GM18508 (cell line): ENCODE data around the gene CLPX.
"Not testable (repeated sequence)": the region's sequence is repeated elsewhere in the genome, so short reads cannot be mapped to it uniquely, and the experiment has no call there.

Experiments used
- ATAC-seq: cut with Tn5 transposase; IDR thresholded peaks from one replicate; pipeline ENCODE4 v1.9.1; 2021; ENCODE audit warnings: moderate number of reproducible peaks; ENCODE audit not compliant: insufficient read depth, unreplicated experiment

The CLPX gene

DNA sequence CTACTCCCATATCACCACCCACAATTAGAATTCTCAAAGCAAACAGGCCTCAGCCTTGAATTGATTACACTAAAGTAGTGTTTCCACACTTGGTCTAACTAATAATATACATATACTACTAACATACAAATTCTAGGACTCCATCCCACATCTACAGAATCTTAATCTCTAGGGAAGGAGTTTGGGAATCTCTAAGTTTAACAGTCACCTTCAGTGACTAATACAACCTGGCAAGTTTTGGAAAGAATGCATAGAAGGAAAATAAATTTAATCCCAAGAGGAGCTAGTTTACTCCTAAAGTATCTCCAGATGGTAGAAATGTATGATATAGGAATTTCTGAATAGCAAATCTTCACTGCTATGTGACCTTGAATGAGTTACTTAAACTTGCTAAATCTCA, 9.1 kb downstream of the CLPX start:
- no peak for ATAC-seq

DNA sequence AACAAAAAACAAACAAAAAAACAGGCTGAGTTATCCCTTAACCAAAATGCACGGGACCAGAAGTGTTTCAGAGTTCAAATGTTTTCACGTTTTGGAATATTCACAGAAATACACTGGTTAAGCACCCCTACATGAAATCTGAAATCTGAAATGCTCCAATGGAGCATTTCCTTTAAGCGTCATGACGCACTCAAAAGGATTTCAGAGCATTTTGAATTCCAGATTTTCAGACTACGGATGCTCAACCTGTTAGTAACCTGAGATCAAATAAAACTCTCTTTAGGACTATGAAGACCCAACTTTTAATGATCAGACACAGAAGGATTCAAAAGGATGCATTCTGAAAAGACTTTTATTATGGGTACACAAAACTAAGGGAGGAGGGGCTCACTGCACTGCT, 9.6 kb downstream of the CLPX start:
- ATAC-seq = no peak

DNA sequence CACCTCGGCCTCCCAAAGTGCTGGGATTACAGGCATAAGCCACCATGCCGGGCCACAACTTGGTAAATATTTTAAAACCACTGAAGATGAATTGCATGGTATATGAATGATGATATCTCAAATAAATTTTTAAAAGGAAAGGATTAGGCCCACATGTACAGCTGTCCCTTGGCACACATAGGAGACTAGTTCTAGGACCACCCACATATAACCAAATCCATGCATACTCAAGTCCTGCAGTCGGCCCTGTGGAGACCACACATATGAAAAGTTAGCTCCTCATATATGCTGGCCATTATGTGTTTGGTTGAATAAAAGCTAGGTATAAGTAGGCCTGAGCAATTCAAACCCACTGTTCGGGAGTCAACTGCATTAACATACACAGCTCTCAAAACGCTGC, 10.6 kb downstream of the CLPX start:
- ATAC-seq = no peak

DNA sequence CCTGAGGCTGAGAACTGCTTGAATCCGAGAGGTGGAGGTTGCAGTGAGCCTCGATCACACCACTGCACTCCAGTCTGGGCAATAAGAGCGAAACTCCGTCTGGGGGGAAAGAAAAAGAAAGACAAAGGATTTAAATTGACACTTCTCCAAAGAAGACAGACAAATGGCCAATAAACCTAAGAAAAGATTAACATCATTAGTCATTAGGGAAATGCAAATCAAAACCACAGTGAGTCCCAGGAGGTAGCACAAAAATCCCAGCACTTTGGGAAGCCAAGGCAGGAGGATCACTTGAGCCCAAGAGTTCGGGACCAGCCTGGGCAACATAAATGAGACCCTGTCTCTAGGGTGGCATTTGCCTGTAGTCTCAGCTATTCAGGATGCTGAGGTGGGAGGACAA, 12.6 kb downstream of the CLPX start:
- ATAC-seq = no peak

DNA sequence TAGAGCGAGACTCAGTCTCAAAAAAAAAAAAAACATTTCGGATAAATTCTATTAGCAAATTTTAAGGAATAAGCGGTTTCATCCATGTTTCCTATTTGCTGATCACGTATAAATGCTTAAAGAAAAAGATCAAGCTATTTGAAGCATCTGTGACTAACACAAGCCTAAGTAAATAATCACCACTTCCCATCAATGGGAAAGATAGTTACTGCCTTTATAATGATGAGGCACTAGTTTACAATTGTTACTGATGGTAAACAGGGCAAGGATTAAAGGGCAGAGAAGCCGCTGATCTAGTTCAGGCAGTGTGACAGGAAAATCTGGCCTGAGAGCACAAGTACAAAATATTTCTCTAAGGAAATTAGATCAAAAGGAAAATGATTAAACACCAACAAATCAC, 13.7 kb downstream of the CLPX start:
- ATAC-seq = no peak

DNA sequence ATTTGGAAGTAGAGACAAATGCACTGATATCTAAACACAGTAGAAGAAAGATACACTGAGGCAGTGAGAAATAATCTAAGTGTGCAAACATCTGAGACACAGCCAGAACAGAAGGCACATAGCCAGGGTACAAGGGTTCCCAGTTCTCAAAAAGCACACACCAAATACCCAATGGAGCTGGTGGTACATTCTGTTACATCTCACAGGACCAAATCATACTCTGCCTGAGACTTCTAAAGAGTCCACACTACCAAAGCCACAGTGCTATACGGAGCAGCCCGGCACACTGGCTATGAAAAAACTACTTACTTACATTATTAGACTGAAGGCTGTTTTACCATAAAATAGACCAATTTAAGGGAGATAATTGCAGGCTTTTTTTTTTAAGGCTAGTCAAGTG, 19.3 kb downstream of the CLPX start:
- no peak for ATAC-seq

DNA sequence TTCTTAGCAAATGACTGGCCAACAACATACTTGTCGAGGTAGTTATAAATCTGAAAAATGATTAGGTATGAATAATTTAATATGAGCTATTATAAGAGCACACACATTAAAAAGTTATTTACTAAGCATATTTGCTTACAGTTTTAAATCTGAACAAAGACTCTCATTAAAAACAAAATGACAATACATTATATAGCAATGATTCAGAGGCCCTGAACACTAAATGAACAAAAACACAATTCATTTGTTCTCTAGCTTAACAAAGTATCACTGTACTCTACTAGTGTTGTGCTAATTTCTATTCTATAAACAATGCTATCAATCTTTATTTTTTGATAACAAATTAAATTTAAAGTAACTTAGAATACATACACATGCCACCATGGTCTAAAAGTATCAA, 21.0 kb downstream of the CLPX start:
- no peak for ATAC-seq

DNA sequence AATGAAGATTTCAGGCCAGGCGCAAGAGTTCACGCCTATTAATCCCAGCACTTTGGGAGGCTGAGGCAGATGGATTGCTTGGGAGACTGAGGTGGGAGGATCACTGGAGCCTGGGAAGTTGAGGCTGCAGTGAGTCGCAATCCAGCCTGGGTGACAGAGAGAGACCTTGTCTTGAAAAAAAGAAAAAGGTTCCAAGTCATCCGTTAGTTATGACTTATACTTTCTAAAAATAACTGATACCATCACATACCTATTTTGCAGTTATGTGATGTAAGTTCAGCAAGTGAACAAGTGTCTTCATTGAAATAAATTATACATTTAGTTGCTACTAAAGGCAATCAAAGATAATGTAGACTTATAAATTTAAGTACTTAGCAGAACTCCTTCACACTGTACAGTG, 22.1 kb downstream of the CLPX start:
- no peak for ATAC-seq

DNA sequence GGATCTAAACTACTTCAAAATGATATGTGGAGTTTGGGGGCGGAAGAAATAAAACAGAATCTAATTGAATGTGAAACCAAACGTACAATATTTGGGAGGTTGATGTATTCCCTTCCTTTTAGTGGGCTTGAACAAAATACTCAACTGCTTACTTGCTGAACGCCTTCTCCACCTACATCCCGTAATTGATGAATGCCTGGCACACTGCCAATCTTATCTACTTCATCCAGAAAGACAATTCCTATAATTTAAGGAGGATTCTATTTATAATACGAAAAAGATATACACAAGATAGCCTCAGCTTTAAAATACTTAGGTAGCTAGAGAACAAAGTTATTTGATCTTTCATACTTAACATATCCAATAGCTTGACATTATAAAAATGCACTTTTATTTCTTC, 28.4 kb downstream of the CLPX start:
- ATAC-seq = no peak

DNA sequence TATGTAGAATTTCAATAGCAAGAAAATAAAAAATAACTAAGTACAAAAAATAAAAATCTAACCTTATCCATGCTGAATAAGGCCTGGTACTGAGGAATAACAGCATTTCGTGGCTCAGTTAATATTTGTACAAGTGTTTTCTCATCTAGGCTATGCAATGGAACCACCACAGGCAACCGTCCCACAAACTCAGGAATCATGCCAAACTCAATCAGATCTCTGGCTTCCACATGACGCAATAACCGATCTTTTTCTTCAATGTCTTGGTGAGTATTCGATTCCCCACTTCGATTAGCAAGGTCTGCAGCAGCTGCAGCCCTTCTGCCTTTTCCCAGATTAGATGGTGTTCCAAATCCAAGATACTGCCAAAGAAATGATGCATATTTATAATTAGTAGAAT, 30.4 kb downstream of the CLPX start:
- no peak for ATAC-seq

DNA sequence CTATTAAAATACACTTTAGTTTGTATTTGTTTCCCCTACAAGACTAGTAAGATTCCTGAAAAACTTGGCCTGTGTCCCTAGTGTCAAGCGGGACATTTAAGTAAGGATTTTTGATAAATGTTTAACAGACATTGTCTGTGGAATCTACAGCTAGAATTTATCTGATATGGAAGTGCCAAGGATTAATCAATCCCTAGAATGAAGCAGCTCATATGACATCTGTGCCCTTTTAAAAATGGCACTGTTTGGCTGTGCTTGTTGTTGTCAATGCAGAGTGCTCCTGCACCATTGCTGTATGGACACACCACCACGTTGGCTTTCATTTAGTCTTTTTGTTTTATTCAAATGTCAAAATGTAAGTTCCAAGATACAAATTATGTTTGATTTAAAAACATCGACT, 37.2 kb downstream of the CLPX start:
- no peak for ATAC-seq

DNA sequence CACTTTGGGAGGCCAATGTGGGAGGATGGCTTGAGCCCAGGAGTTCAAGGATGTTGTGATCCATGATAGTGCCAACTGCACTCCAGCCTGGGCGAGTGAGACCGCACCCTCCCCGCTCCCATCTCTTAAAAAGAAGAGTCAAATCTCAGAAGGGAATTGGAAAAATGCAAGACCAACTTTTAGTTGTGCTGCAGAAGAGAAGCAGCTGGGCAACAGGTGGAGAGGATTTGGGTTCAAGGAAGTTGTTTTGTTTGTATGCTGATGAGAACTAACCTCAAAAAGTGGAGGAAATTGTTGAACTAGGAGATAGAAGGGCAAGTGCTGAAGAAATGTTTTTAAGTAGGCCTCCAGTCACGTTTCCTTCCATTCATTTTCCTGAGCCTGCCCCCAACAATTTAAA, 38.7 kb downstream of the CLPX start:
- no peak for ATAC-seq

DNA sequence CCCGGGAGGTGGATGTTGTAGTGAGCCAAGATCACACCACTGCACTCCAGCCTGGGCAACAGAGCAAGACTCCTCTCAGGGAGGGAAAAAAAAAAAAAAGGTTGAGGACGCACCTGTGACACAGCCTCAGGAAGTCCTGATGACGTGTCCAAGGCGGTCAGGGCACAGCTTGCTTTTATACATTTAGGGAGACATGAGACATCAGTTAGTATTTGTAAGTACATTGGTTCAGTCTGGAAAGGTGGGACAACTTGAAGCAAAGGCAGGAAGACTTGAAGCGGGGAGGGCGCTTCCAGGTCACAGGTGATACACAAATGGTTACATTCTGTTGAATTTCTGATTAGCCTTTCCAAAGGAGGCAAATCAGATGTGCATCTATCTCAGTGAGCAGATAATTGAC, 46.5 kb downstream of the CLPX start:
- ATAC-seq = not testable (repeated sequence)

DNA sequence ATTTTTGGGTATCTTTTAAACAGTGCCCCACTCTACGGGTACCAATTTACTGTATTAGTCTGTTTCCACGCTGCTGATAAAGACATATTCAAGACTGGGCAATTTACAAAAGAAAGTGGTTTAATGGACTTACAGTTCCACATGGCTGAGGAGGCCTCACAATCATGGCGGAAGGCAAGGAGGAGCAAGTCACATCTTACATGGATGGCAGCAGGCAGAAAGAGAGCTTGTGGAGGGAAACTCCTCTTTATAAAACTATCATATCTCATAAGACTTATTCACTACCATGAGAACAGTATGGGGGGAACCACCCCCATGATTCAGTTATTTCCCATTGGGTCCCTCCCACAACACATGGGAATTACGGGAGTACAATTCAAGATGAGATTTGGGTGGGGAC, 47.2 kb downstream of the CLPX start:
- not testable (repeated sequence) for ATAC-seq

DNA sequence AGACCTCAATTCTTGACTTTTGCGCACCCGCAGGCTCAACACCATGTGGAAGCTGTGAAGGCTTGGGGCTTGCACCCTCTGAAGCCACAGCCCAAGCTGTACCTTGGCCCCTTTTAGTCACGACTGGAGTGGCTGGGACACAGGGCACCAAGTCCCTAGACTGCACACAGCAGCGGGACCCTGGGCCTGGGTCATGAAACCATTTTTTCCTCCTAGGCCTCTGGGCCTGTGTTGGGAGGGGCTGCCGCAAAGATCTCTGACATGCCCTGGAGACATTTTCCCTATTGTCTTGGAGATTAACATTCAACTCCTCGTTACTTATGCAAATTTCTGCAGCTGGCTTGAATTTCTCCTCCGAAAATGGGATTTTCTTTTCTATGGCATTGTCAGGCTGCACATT, 48.1 kb downstream of the CLPX start:
- ATAC-seq = not testable (repeated sequence)

DNA sequence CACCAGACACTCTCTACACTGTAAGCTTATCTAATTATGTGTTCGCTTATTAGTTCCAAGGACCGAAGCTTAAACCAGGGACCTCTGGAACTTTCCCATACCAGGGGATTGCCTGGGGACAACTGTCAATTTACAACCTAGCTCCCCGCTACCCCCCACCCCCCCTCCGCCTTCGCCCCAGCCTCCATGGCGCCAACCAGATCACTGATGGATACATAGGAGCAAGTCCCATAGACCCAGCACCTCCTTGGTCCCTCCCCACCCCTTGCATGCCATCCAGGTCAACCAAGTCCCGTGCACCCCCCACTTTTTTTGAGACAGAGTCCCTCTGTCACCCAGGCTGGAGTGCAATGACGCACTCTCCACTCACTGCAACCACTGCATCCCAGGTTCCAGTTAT, 50.6 kb downstream of the CLPX start:
- ATAC-seq = no peak

DNA sequence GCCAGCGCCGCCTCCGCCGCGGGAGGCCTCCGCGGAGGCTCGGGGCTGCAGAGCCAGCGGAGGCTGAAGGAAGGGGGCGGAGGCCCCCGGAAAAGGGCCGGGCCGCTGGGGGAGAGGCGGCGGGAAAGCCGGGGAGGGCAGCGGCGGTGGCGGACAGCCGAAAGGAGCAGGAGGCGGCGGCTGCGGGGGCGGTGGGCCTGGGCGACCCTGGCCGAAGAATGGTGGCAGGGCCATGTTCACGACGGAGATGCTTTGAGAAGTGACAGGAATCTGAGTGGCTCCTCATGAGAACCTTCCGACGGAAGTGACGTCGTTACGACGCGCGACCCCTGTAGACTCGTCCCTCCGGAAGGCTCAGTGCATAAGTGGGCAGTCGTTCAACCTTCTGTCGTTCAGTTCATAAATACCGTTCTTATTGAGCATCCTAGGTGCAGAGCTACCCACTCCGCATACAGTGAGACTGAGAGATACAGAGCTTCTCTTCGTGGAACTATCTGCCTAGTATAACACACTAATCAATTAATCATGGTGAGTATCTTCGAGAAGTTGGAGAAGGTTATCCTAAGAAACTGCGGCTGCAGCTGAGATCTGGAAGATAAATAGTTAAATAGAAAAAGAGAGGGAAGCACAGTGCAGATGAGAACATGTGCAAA, 51.5 kb downstream of the CLPX start, which contains the start of gene PDCD7:
Gene PDCD7 (minus strand): TSS at position 261 of the 653 bp plus-strand sequence. CDS start 27 bp downstream, at position 234.
- peak; percentile 64 for ATAC-seq

DNA sequence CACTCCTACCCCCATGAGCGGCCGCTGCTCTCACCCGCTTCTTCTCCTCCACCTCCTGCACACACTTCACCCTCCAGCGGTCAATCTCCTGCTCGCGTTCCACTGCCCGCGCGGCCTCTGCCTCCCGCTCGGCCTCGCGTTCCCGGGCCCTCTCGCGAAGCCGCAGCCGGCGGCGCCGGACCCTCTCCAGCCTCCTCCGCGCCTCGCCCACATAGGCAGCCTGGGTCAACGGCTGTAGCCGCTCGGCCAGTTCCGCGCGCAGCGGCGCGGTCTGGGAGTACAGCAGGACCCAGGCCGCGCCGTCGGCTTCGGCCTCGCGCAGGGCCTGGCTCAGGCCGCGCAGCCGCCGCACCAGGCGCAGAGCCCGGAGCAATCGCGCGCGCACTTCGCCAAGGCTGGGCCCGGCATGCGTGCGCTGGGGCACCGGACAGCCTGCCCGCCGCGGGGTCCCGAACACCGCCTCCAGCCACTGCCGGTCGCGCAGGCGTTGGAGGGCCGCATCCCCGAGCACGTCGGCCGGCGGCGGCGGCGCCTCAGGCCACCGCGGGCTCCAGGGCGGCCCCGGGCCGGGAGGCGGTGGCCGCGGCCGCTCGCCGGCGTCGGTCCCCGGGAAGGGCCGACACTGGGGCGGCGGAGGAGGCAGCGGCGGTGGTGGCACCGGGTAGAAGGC, 52.1 kb downstream of the CLPX start:
- ATAC-seq = no peak

DNA sequence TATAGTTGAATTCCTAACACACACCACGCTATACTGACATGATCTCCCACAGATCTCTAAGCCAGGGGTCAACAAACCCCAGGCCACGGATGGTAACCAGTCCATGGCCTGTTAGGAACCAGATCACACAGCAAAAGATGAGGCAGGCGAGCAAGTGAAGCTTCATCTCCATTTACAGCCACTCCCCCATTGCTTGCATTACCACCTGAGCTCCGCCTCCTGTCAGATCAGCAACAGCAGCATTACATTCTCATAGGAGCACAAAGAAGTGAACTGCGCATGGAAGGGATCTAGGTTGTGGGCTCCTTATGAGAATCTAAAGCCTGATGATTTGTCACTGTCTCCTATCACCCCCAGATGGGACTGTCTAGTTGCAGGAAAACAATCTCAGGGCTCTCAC, 54.2 kb downstream of the CLPX start:
- no peak for ATAC-seq

DNA sequence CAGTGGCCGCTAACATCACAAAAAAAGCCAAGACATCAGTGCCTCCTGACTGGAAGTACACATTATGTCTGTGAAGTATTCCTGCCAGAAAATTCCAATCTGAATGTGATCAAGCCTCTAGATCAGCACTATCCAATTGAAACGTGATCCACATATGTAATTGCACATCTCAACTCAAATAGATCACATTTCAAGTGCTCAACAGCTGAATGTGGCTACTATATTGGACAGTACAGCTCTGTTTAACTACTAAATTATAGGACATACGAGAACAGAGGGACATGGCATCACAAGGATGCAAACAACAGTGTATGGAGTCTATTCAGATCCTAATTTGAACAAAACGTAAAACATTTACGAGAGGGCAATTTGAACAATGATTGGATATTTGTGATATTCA, 69.6 kb downstream of the CLPX start:
- ATAC-seq = no peak

DNA sequence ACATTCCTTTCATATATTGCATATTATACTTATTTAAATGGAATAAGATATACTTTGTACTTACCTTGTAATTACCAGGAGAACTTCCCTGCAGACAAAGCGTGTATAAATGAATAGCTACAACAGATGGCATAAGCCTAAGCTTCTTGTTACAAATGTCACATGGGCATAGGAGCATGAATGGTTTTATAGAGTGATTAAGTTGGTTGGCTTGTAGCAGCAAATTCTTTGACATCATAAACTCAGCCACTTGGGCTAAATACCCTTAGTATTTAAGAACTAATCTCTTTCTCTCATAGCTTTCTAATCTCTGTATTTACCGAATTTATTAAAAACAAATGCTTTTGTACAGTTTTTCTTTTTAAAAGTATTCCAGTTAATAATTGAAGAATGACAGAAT, 70.1 kb downstream of the CLPX start, which contains the start of gene UBAP1L:
Gene UBAP1L (minus strand): TSS at position 115 of the 400 bp plus-strand sequence. CDS start 8,985 bp downstream, outside the sequence.
- ATAC-seq = no peak

DNA sequence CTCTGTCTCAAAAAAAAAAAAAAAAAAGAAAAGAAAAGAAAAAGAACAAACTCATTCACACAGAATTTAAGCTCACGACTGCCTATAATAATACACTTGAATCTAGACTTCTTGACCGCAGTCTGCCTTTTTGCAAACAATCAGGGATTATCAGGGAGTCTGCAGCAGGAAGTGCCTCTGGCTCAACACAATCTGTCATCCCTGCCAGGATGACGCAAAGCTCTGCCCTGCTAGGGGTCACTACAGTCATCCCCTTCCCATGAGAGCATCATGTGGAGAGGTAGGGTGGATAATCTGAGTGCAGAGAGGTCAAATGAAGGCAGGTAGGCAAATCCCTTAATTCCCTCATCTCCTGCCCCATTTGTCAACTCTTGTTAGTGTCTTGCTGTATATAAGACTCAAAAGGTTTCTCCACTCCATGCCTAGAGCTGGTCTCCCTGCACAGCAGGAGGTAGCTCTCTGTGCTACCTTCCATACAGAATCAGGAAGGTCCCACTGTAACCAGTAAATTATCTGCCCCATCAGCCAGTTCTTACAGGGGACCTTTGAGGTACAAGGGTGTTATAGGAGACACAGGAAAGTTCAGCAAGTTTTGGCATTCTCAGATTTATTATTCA, 74.4 kb downstream of the CLPX start:
- ATAC-seq = no peak
